Left ventricle myocardium inferior (tissue), 1 donor: Measurements from ENCODE around the gene OR1L8. TPM values are rescaled to one million over a fixed set of nuclear protein-coding genes. Genes with fewer than 3 reads are reported as not detected.

Experiments
- DNase-seq: peaks from one replicate; pipeline ENCODE4 v3.0.0-alpha.2; 2020
- H3K27ac ChIP-seq: fragments of 200-600 bp; replicated peaks from 2 replicates; pipeline ENCODE4 v1.8.0; 2021
- H3K27me3 ChIP-seq: fragments of 200-600 bp; 2 replicates; pipeline ENCODE4 v1.8.0; 2021; ENCODE audit warnings: low read depth
- H3K36me3 ChIP-seq: fragments of 200-600 bp; 2 replicates; pipeline ENCODE4 v1.8.0; 2021
- H3K4me1 ChIP-seq: fragments of 200-600 bp; 2 replicates; pipeline ENCODE4 v1.8.0; 2021
- H3K4me3 ChIP-seq: fragments of 200-600 bp; 2 replicates; pipeline ENCODE4 v1.8.0; 2021; ENCODE audit warnings: mild to moderate bottlenecking, moderate library complexity
- H3K9me3 ChIP-seq: fragments of 200-600 bp; replicated peaks from 2 replicates; pipeline ENCODE4 v1.8.0; 2021
- intact Hi-C: fragments of 100-400 bp; cut with micrococcal nuclease; formaldehyde crosslinking; loops from one replicate; pipeline ENCODE4 v1.11.0; 2022
- total RNA-seq: library from RNA; stranded (reverse); fragmentation: NEBNext Ultra II Directional; extraction: Animal tissue kit (Norgen Biotek cat#: 25700); gene quantifications from one replicate; pipeline ENCODE4 v1.2.1, GENCODE V29; 2021
- TF ChIP-seq, protein P1 (sequence below): fragments of 200-600 bp; IDR thresholded peaks from 2 replicates; pipeline ENCODE4 v1.8.0; 2021; ENCODE audit warnings: antibody characterized with exemption, mild to moderate bottlenecking, borderline replicate concordance
- donor health status: DM: no; HTN: yes; CAD: no; lungs with severe emphysema.

Gene OR1L8
- total RNA-seq, 1 donor from 2014 or later: not detected

DNA sequence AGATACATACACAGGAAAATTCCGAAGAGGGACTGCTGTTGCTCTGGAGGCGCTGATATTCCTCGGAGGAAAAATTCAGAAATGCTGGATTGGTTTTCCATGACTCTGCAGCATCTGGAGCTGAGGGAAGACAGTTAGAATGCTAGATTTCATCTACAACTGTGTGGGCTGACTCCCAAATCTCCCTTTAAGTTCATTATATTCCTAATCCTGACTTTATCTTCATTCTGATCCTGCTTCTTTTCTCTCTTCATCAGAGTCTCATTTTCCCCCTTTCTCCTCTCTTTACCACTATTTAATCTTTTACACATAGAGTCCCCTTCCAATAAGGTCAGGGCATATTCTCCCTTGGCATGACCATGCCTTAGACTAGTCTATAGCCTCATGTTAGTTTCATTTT, 56.0 kb downstream of the OR1L8 start, which contains the start of gene OR1N1:
TSS of gene OR1N1 (minus strand) at position 101 of the 400 bp plus-strand sequence. CDS start at position 101, 0 bp downstream.
- intact Hi-C loops: no loop called here
- Histone ChIP-seq H3K9me3 (no peaks in the 10 kb centered on the region), H3K4me1 (no peaks in the 10 kb centered on the region)

DNA sequence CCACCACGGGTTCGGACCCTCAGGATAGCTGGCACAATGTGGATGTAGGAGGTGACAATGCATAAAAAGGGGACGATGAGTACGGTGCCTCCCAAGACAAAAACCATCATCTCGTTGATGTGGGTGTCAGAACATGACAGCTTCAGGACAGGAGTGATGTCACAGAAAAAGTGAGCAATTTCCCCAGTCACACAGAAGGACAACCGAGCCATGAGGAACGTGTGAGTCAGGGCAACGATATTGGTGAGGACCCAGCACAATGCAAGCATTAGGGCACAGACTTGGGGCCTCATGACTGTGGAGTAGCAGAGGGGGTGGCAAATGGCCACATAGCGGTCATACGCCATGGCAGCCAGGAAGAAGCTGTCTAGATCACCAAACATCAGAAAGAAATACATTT, 56.6 kb downstream of the OR1L8 start:
- Histone ChIP-seq H3K4me1 (no peaks in the 10 kb centered on the region), H3K4me3 (no peak overlapping the region), H3K36me3 (no peaks in the 10 kb centered on the region), H3K27me3 (peaks cover 36% of the 10 kb centered on the region), H3K27ac (no peak overlapping the region), H3K9me3 (no peaks in the 10 kb centered on the region)
- TF ChIP-seq, protein P1, sequence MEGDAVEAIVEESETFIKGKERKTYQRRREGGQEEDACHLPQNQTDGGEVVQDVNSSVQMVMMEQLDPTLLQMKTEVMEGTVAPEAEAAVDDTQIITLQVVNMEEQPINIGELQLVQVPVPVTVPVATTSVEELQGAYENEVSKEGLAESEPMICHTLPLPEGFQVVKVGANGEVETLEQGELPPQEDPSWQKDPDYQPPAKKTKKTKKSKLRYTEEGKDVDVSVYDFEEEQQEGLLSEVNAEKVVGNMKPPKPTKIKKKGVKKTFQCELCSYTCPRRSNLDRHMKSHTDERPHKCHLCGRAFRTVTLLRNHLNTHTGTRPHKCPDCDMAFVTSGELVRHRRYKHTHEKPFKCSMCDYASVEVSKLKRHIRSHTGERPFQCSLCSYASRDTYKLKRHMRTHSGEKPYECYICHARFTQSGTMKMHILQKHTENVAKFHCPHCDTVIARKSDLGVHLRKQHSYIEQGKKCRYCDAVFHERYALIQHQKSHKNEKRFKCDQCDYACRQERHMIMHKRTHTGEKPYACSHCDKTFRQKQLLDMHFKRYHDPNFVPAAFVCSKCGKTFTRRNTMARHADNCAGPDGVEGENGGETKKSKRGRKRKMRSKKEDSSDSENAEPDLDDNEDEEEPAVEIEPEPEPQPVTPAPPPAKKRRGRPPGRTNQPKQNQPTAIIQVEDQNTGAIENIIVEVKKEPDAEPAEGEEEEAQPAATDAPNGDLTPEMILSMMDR: no peak
- DNase-seq: no peak
- intact Hi-C loops: no loop called here

More for the DNA sequence above, 56.0 kb downstream of the OR1L8 start, which contains the start of gene OR1N1:
- Histone ChIP-seq H3K36me3 (no peaks in the 10 kb centered on the region), H3K27me3 (peaks cover 30% of the 10 kb centered on the region), H3K27ac (no peak within 1 kb of the TSS), H3K4me3 (no peak within 1 kb of the TSS)
- TF ChIP-seq, protein P1: no peak
- DNase-seq: no peak

DNA sequence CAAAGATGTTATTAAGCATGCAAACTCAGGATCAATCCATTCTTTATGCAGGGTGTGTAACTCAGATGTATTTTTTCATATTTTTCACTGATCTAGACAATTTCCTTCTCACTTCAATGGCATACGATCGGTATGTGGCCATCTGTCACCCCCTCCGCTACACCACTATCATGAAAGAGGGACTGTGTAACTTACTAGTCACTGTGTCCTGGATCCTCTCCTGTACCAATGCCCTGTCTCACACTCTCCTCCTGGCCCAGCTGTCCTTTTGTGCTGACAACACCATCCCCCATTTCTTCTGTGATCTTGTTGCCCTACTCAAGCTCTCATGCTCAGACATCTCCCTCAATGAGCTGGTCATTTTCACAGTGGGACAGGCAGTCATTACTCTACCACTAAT, 63.8 kb downstream of the OR1L8 start:
- no peak for DNase-seq
- no peak overlapping the region for H3K4me3 ChIP-seq
- TF ChIP-seq, protein P1: no peak
- peaks cover 70% of the 10 kb centered on the region for H3K27me3 ChIP-seq
- H3K27ac ChIP-seq: no peak overlapping the region
- H3K9me3 ChIP-seq: no peaks in the 10 kb centered on the region
- intact Hi-C loops: no loop called here
- H3K4me1 ChIP-seq: no peaks in the 10 kb centered on the region
- H3K36me3 ChIP-seq: no peaks in the 10 kb centered on the region

DNA sequence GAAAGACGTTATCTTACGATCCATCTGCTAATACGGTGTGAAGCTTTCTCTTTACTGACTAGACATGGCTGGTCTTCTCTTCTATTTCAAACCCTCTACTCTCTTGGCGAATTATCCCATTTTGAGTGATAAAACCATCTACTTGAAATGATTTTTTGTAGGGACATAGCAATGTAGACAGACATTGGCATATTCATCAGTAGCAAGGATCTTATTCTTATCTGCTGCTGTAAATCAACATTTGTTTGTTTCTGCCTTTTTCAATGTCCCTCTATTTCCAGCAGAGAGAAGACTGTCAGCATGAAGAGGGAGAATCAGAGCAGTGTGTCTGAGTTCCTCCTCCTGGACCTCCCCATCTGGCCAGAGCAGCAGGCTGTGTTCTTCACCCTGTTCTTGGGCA, 64.3 kb downstream of the OR1L8 start, which contains the start of gene OR1J4:
TSS of gene OR1J4 (plus strand) at position 301 of the 400 bp plus-strand sequence. CDS start at position 301, 0 bp downstream.
- no peak for DNase-seq
- no peaks in the 10 kb centered on the region for H3K4me1 ChIP-seq
- H3K27ac ChIP-seq: no peak within 1 kb of the TSS
- H3K36me3 ChIP-seq: no peaks in the 10 kb centered on the region
- no peak within 1 kb of the TSS for H3K4me3 ChIP-seq
- TF ChIP-seq, protein P1: no peak
- H3K9me3 ChIP-seq: no peaks in the 10 kb centered on the region
- H3K27me3 ChIP-seq: peaks cover 73% of the 10 kb centered on the region
- intact Hi-C loops: no loop called here

DNA sequence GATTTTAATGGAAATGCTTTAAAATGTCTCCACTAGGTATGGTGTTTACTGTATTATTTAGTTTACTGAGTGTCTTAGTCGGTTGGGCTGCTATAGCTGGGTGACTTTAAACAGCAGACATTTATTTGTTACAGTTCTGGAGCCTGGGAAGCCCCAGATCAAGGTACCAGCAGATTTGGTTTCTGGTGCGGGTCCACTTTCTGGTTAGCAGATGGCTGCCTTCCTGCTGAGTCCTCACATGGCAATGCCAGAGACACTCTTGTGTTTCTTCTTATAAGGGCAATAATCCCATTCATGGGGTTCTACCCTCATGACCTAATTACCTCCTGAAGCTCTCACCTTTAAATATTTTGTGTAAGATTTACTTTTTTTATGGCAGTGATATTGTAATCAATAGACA, 65.0 kb downstream of the OR1L8 start:
- no peaks in the 10 kb centered on the region for H3K36me3 ChIP-seq
- H3K27me3 ChIP-seq: peaks cover 72% of the 10 kb centered on the region
- intact Hi-C loops: no loop called here
- H3K27ac ChIP-seq: no peak overlapping the region
- no peaks in the 10 kb centered on the region for H3K9me3 ChIP-seq
- DNase-seq: no peak
- H3K4me3 ChIP-seq: no peak overlapping the region
- TF ChIP-seq, protein P1: no peak
- no peaks in the 10 kb centered on the region for H3K4me1 ChIP-seq

Other genes starting within 250 kb of the OR1L8 start
- gene PTGS1, start 212.4 kb downstream of the OR1L8 start, total RNA-seq: 6.7 TPM
- gene OR1J1, start 105.5 kb downstream of the OR1L8 start, total RNA-seq: not detected
- gene OR1J2, start 72.6 kb downstream of the OR1L8 start, total RNA-seq: not detected
- gene OR1J4, start 64.2 kb downstream of the OR1L8 start, total RNA-seq: not detected
- not detected for gene OR1N1, start 56.1 kb downstream of the OR1L8 start, total RNA-seq
- not detected for gene OR1N2, start 30.3 kb downstream of the OR1L8 start, total RNA-seq
- not detected for gene OR1Q1, start 31.4 kb upstream of the OR1L8 start, total RNA-seq
- gene OR1B1, start 74.2 kb upstream of the OR1L8 start, total RNA-seq: not detected
- gene OR1L1, start 78.3 kb upstream of the OR1L8 start, total RNA-seq: not detected
- not detected for gene OR1L3, start 91.7 kb upstream of the OR1L8 start, total RNA-seq
- not detected for gene OR1L4, start 140.6 kb upstream of the OR1L8 start, total RNA-seq
- not detected for gene OR1L6, start 158.9 kb upstream of the OR1L8 start, total RNA-seq
- not detected for gene OR5C1, start 205.5 kb upstream of the OR1L8 start, total RNA-seq
- gene OR1K1, start 216.7 kb upstream of the OR1L8 start, total RNA-seq: not detected
- gene PDCL, start 245.2 kb upstream of the OR1L8 start, total RNA-seq: 8.3 TPM